ENCODE results near the gene GNAS.
A peak's percentile ranks its signal among the peaks of the same experiment; 100 is the strongest.
"Not testable (repeated sequence)": the region's sequence is repeated elsewhere in the genome, so short reads cannot be mapped to it uniquely, and the experiment has no call there.

GNAS gene

DNA sequence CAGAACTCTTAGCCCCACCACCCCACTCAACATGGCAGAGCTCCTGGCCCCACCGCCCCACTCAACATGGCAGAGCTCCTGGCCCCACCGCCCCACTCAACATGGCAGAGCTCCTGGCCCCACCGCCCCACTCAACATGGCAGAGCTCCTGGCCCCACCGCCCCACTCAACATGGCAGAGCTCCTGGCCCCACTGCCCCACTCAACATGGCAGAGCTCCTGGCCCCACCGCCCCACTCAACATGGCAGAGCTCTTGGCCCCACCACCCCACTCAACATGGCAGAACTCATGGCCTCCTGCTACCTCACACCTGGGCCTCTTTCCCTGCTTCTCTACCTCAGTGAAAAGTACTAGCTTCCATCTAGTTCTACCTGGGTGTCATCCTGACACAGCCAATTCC, 23.7 kb upstream of the GNAS start:
- DNase-seq: not testable (repeated sequence)

DNA sequence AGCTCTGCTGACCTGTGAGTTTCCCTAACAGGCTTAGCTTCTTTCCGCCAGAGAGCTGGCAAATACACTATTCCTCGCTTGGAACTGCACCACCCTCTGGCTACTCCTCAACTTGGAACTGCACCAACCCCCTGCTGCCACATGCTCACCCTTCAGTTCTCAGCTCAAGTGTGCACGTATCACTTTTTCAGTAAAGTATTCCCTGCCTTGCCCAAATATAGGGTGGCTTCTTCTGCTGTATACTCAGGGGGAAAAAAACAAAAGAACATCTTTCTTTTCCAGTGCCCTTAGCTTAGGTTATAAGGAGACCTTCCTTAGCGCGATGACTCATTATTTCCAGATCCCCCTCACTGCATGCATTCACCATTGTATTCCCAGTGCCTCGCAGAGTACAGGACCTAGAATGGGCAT, 23.0 kb upstream of the GNAS start:
- DNase-seq: peak in 1 of 2 donors; percentile 29

GRCh38 chr20:58832457-58832856, 20.1 kb upstream of the GNAS start:
- DNase-seq: no peak

- no peak for DNase-seq
Observed at GRCh38 chr20:58833921-58834320, 18.6 kb upstream of the GNAS start.

- no peak for DNase-seq
Observed at GRCh38 chr20:58835231-58835630, 17.3 kb upstream of the GNAS start.

DNA sequence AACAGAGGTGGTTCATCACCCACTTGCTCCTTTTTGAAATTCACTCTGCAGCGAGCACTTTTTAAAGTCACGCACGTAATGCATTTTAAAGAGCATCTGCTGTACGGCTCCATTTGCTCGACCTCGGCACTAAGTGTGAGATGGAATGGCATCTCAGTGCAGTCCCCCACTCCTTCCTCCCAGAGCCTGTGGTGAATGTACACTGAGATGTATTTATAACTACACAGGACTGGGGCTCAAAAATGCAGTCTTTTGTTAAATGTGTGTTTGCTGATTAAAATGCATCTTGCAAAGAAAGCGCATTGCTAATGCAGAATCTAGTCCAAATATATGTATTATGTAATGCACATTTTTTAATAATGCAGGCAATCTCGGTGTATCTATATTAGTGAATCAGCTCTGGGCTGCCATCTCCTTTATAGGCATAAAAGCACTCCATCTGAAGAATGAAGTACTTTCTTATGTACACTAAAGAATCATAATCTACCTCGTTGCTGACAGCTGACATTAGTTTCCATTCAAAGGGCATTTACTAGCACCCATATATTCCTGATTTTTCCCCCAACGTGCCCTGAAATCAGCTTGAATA, 15.8 kb upstream of the GNAS start:
- no peak for DNase-seq

DNA sequence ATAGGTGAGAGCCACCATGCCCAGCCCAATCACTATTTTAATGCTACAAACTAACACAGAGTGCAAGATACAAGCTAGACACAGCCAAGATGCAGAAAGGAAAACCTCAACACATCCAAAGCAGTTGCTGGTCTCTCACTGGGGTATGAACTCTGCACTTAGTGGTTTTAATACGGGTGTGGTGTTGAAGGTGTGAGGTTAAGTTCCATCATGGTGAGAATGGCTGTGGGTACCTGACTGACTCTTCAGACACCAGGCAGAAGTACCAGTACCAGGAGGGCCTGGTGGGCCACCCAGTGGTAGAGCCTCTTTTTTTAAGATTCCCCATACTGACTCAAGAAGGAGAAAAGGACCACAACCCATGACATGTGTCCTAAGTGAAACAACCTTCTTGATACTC, 14.8 kb upstream of the GNAS start:
- DNase-seq: no peak

- no peak for DNase-seq
Observed at GRCh38 chr20:58838174-58838573, 14.3 kb upstream of the GNAS start.

DNA sequence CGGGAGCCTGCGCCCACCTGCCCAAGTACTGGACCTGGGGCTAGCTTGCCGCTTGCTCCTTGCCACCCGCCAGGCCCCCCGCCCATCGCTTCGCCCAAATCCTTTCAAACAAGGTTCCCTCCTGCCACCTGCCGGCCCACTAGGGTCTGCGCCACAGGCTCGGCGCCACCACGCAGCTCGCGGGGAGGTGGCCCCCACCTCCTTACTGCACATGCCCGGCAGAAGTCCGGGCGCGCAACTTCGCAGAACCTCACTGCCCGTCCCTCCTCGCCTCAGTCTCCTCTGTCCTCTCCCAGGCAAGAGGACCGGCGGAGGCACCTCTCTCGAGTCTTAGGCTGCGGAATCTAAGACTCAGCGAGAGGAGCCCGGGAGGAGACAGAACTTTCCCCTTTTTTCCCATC, 13.0 kb upstream of the GNAS start:
- no peak for DNase-seq

- DNase-seq: no peak
Observed at GRCh38 chr20:58839991-58840747, 12.3 kb upstream of the GNAS start.

DNA sequence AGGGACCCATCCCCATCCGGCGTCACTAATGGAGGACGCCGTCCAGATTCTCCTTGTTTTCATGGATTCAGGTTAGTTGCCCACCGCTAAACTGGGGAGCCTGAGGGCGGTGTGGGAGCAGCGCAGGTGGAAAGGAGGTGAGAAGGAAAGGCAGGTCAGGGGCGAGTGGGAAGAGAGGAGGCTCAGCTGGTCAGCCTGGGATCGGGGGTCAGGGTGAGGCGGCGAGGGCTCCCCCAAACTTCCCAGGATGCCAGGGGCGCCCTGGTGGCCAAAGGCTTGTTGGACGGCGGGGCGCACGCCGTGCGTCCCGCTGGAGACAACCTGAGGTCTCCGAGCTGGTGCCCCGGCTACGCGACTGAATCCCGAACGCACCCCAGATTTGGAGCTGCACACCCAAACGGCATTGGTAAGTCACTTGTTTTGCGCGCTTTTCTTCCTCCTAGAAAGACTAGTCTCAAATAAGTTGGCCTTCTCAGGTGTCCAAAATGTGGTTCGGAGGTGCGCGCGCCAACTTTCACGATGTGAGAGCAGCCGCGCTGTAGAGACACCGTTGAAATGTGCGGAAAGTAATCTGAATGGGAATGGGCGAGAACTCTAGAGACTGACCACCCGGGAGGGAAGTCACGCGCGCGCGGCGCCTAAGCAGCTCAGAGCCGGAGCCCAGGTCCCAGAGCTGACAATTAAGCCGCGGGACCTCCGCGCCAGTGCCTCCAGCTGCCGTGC, 11.5 kb upstream of the GNAS start:
- DNase-seq: no peak

GRCh38 chr20:58841539-58842264, 10.8 kb upstream of the GNAS start:
- DNase-seq: no peak

- DNase-seq: no peak
Observed at GRCh38 chr20:58842276-58842675, 10.2 kb upstream of the GNAS start.

GRCh38 chr20:58843128-58843556, 9.4 kb upstream of the GNAS start:
- DNase-seq: no peak

- no peak for DNase-seq
Observed at GRCh38 chr20:58845706-58846105, 6.8 kb upstream of the GNAS start.

GRCh38 chr20:58847463-58847862, 5.1 kb upstream of the GNAS start:
- no peak for DNase-seq

GRCh38 chr20:58850693-58851174, 1.8 kb upstream of the GNAS start, which contains the start of gene GNAS-AS1:
Gene GNAS-AS1, minus strand, starts transcription at chr20:58850902.
- DNase-seq: peak; percentile 18 to 61

- no peak for DNase-seq
Observed at GRCh38 chr20:58851221-58851968, 1.1 kb upstream of the GNAS start.

DNA sequence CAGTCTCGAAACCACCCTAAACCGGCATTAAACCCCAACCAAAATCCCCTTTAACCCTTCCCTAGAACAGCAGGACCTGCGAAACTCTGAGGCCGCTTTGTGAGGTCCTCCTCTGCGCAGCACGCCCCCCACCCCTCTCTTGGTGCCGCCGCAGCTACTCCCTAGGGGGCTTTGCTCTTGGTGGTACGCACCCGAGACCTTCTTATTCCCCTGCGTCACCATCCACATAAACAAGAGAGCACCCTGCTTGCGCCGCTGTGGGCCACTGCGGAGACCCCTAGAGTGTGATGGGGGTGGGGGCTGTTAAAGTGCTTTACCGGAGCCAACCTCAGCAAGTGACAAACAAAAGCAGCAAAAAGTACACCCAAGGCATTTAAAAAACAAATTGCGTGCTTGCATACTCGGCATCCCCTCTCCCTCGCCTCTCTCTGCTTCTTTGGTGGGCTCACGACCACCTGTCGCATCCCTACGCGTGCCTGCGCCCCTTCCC, 502 bp upstream of the GNAS start:
- DNase-seq: no peak

DNA sequence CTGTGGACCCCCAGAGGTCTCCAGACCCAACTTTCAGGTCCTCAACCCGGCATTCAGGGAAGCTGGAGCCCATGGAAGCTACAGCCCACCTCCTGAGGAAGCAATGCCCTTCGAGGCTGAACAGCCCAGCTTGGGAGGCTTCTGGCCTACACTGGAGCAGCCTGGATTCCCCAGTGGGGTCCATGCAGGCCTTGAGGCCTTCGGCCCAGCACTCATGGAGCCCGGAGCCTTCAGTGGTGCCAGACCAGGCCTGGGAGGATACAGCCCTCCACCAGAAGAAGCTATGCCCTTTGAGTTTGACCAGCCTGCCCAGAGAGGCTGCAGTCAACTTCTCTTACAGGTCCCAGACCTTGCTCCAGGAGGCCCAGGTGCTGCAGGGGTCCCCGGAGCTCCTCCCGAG, 950 bp downstream of the GNAS start:
- DNase-seq: no peak

- DNase-seq: no peak
Observed at GRCh38 chr20:58853976-58854637, 1.6 kb downstream of the GNAS start.
